ENCODE measurements around the gene KRABD2.

Gene KRABD2

DNA sequence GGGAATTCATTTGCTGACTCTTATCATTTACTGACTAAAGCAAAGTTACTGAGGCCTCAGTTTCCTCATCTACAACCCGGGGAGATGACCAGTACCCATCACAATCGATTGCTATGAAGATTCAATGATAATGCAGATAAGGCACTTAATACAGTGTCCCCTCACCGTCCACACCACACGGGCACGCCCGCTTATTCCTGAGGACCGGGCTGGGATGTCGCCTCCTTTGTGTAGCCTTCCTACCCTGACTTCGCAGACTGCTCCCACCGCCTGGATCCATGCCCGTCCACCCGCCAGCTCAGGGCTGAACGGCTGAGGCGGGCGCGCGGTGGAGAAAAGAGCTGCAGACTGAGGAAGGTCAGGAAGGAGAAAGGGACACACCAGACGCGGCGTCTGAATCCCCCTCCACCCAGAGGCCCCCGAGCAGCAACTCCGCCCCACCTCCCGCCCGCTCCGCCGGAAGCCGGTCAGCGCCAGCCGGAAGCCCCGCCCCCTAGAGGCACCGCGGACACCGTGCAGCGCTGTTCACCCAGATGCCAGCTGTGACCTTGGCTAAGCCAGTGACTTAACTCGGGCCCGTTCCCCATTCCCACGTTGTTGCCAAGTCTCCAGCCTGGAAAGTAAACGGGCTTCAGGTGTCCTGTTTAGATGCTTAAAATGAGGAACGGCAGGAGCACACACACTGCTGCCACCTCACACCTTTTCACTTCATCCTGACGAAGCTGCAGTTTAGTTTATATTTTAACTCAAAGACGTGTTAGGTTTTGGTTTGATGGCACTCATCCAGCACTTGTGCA lies at the start of gene KRABD2:
TSS of gene KRABD2 (minus strand) at position 434 of the 797 bp plus-strand sequence.
- H3K4me1 ChIP-seq (ENCODE audit: control insufficient read depth in 1 of 2, insufficient read depth in 2 of 2, low read length in 2 of 2) = peaks cover 24 to 46% of the 10 kb centered on the region in 2 experiments; a peak in 3 of 4 replicates

More for the DNA sequence above, at the start of gene KRABD2:
- CTCF ChIA-PET = interaction anchor here (0.9 to 1.8 kb wide), 4 partner anchors 24 to 409 kb away, joined by 3 to 7 read pairs (median 4); no protein-coding TSS in a partner anchor
- POLR2A ChIA-PET = interaction anchor here (1.1 to 2.1 kb wide), 5 partner anchors 15 to 370 kb away, joined by 3 to 4 read pairs (median 4); no protein-coding TSS in a partner anchor
- Histone ChIP-seq H3K9me2 (ENCODE audit: insufficient read depth) (no peaks in the 10 kb centered on the region), H2AFZ (ENCODE audit: low read depth, low read length, poor library complexity, severe bottlenecking) (no peak within 1 kb of the TSS), H4K20me1 (ENCODE audit: insufficient read depth) (peaks cover 29% of the 10 kb centered on the region; the same call in 1 of the 2 replicates), H3K27me3 (ENCODE audit: insufficient read depth, low read length) (no peaks in the 10 kb centered on the region), H3K9me3 (ENCODE audit: control insufficient read depth in 1 of 2, insufficient read depth in 1 of 2, low read depth in 1 of 2, low read length in 2 of 2) (no peaks in the 10 kb centered on the region), H3K36me3 (ENCODE audit: control insufficient read depth in 1 of 2, insufficient read depth in 2 of 2, low read length in 2 of 2) (peaks cover 34 to 43% of the 10 kb centered on the region in 2 experiments), H3K4me2 (ENCODE audit: low read length) (peak within 1 kb of the TSS; percentile 87), H3K79me2 (ENCODE audit: insufficient read depth, low read length) (peaks cover 35% of the 10 kb centered on the region), H3K4me3 (replicated peaks in 1 of 2; ENCODE audit: low read depth in 1 of 2, low read length in 2 of 2) (peak within 1 kb of the TSS; percentile 65 to 72), H3K27ac (ENCODE audit: low read depth, low read length) (peak within 1 kb of the TSS; percentile 80), H3K9ac (ENCODE audit: low read length) (peak within 1 kb of the TSS; percentile 75)
- intact Hi-C loops (cut with micrococcal nuclease) = loop anchor here (10.0 kb wide), 1 partner anchor 152 kb away; no protein-coding TSS in a partner anchor
- ATAC-seq = peak; percentile 94
- peak; percentile 76 for DNase-seq (ENCODE audit: low read depth, low spot score)
- peak; percentile 67 for TF ChIP-seq SP1 (IDR thresholded peaks at IDR 0.05; ENCODE audit: low read depth)
- 0 out of 2 replicates have a peak, but pooled peaks have one; percentile 13 for TF ChIP-seq RAD21 (IDR thresholded peaks at IDR 0.05; ENCODE audit: low read depth)
- TF ChIP-seq, protein P1, sequence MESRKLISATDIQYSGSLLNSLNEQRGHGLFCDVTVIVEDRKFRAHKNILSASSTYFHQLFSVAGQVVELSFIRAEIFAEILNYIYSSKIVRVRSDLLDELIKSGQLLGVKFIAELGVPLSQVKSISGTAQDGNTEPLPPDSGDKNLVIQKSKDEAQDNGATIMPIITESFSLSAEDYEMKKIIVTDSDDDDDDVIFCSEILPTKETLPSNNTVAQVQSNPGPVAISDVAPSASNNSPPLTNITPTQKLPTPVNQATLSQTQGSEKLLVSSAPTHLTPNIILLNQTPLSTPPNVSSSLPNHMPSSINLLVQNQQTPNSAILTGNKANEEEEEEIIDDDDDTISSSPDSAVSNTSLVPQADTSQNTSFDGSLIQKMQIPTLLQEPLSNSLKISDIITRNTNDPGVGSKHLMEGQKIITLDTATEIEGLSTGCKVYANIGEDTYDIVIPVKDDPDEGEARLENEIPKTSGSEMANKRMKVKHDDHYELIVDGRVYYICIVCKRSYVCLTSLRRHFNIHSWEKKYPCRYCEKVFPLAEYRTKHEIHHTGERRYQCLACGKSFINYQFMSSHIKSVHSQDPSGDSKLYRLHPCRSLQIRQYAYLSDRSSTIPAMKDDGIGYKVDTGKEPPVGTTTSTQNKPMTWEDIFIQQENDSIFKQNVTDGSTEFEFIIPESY (IDR thresholded peaks at IDR 0.05; ENCODE audit: extremely low read depth, insufficient replicate concordance, low read length) = peak; percentile 61
- peak; percentile 77; the same call in 1 of the 2 replicates for TF ChIP-seq CBX3 (IDR thresholded peaks at IDR 0.05; ENCODE audit: low read depth)
- TF ChIP-seq, protein P2, sequence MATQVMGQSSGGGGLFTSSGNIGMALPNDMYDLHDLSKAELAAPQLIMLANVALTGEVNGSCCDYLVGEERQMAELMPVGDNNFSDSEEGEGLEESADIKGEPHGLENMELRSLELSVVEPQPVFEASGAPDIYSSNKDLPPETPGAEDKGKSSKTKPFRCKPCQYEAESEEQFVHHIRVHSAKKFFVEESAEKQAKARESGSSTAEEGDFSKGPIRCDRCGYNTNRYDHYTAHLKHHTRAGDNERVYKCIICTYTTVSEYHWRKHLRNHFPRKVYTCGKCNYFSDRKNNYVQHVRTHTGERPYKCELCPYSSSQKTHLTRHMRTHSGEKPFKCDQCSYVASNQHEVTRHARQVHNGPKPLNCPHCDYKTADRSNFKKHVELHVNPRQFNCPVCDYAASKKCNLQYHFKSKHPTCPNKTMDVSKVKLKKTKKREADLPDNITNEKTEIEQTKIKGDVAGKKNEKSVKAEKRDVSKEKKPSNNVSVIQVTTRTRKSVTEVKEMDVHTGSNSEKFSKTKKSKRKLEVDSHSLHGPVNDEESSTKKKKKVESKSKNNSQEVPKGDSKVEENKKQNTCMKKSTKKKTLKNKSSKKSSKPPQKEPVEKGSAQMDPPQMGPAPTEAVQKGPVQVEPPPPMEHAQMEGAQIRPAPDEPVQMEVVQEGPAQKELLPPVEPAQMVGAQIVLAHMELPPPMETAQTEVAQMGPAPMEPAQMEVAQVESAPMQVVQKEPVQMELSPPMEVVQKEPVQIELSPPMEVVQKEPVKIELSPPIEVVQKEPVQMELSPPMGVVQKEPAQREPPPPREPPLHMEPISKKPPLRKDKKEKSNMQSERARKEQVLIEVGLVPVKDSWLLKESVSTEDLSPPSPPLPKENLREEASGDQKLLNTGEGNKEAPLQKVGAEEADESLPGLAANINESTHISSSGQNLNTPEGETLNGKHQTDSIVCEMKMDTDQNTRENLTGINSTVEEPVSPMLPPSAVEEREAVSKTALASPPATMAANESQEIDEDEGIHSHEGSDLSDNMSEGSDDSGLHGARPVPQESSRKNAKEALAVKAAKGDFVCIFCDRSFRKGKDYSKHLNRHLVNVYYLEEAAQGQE (IDR thresholded peaks at IDR 0.05; ENCODE audit: low read depth) = no peak
- TF ChIP-seq EGR1 (IDR thresholded peaks at IDR 0.05; ENCODE audit: low read depth) = no peak
- TF ChIP-seq, protein P3, sequence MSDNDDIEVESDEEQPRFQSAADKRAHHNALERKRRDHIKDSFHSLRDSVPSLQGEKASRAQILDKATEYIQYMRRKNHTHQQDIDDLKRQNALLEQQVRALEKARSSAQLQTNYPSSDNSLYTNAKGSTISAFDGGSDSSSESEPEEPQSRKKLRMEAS (IDR thresholded peaks at IDR 0.05) = peak; percentile 82
- peak; percentile 98 for TF ChIP-seq SIN3A (IDR thresholded peaks at IDR 0.05; ENCODE audit: low read depth)
- no peak for TF ChIP-seq TCF7L2 (IDR thresholded peaks at IDR 0.05; ENCODE audit: borderline replicate concordance, extremely low read depth, insufficient read depth, insufficient read length)
- TF ChIP-seq JUND (IDR thresholded peaks at IDR 0.05) = peak; percentile 84
- TF ChIP-seq POLR2A (IDR thresholded peaks at IDR 0.05; ENCODE audit: borderline replicate concordance, extremely low read depth, insufficient read depth, insufficient read length) = peak; percentile 50
- peak; percentile 99 for TF ChIP-seq POLR2AphosphoS5 (IDR thresholded peaks at IDR 0.05; ENCODE audit: low read depth, low read length)
- TF ChIP-seq, protein P4, sequence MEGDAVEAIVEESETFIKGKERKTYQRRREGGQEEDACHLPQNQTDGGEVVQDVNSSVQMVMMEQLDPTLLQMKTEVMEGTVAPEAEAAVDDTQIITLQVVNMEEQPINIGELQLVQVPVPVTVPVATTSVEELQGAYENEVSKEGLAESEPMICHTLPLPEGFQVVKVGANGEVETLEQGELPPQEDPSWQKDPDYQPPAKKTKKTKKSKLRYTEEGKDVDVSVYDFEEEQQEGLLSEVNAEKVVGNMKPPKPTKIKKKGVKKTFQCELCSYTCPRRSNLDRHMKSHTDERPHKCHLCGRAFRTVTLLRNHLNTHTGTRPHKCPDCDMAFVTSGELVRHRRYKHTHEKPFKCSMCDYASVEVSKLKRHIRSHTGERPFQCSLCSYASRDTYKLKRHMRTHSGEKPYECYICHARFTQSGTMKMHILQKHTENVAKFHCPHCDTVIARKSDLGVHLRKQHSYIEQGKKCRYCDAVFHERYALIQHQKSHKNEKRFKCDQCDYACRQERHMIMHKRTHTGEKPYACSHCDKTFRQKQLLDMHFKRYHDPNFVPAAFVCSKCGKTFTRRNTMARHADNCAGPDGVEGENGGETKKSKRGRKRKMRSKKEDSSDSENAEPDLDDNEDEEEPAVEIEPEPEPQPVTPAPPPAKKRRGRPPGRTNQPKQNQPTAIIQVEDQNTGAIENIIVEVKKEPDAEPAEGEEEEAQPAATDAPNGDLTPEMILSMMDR (IDR thresholded peaks at IDR 0.05 in 2 of 3, conservative IDR thresholded peaks at IDR 0.05 in 1 of 3; ENCODE audit: borderline replicate concordance in 1 of 3, insufficient read depth in 1 of 3, low read depth in 2 of 3, low read length in 2 of 3) = peak in 2 of 3 experiments; percentile 60 to 68; a peak in 4 of 6 replicates
- BruUV-seq (replicated peaks) = no TSS peak
- RAD21 ChIA-PET (ENCODE audit: low non-redundant PET in 1 of 2, low total read pairs in 2 of 2, uncharacterized antibody in 2 of 2, unreplicated experiment in 2 of 2) = no interaction called here
